Uterus (tissue), 4 donors: ENCODE results near the gene LYRM9. TPM values are rescaled to one million over a fixed set of nuclear protein-coding genes. Genes with fewer than 3 reads are reported as not detected.
"Not testable (repeated sequence)": the region's sequence is repeated elsewhere in the genome, so short reads cannot be mapped to it uniquely, and the experiment has no call there.

Experiments used
- DNase-seq, 2 donors: peaks; one replicate each; pipeline ENCODE4 v3.0.0-alpha.2; 2019 to 2020
- H3K27ac ChIP-seq, 2 donors: fragments of 200-600 bp; sonication (generic); 1 replicate in 1 of 2; 2 replicates in 1 of 2; pipeline ENCODE4 v1.5.1; 2016 to 2018
- H3K27me3 ChIP-seq, 2 donors: fragments of 200-600 bp; sonication (generic); one replicate each; pipeline ENCODE4 v1.5.1; 2018 to 2019; ENCODE audit warnings: control low read depth in 1 of 2
- H3K36me3 ChIP-seq, 2 donors: fragments of 200-600 bp; sonication (generic); one replicate each; pipeline ENCODE4 v1.5.1; 2019; ENCODE audit warnings: control low read depth in 1 of 2
- H3K4me1 ChIP-seq, 2 donors: fragments of 200-600 bp; sonication (generic); one replicate each; pipeline ENCODE4 v1.5.1; 2018 to 2019; ENCODE audit warnings: control low read depth in 1 of 2
- H3K4me3 ChIP-seq, 2 donors: fragments of 200-600 bp; sonication (generic); 1 replicate in 1 of 2; 2 replicates in 1 of 2; pipeline ENCODE4 v1.5.1; 2018 to 2019; ENCODE audit warnings: mild to moderate bottlenecking in 1 of 2
- H3K9me3 ChIP-seq, 2 donors: fragments of 200-600 bp; sonication (generic); one replicate each; pipeline ENCODE4 v1.5.1; 2019; ENCODE audit warnings: control low read depth in 1 of 2
- CTCF ChIP-seq, 4 experiments: fragments of 200-600 bp in 2 of 4; fragments of 450-650 bp in 2 of 4; sonication (generic) in 2 of 4; IDR thresholded peaks; one replicate each; pipeline ENCODE4 v1.5.1; 2016 to 2019; ENCODE audit warnings: antibody characterized with exemption in 4 of 4, mild to moderate bottlenecking in 2 of 4, moderate library complexity in 1 of 4
- POLR2A ChIP-seq, 2 donors: fragments of 450-650 bp; IDR thresholded peaks; one replicate each; pipeline ENCODE4 v1.6.1; 2016; ENCODE audit warnings: antibody characterized with exemption in 2 of 2, mild to moderate bottlenecking in 1 of 2, moderate library complexity in 1 of 2
- intact Hi-C: fragments of 100-400 bp; cut with DNase I; formaldehyde crosslinking; loops from one replicate; pipeline ENCODE4 v1.15.1; 2023; ENCODE audit warnings: low total_unique reads
- total RNA-seq, 4 donors: library from RNA; depleted of rRNA in 3 of 4; stranded (reverse); fragments of >200 nt in 3 of 4; gene quantifications; one replicate each; pipeline versions ENCODE4 v1.1.0 to v1.2.4, GENCODE V29; 2014 to 2023
- donor health status: DM: yes; HTN: yes; CAD: no.

The LYRM9 gene
- total RNA-seq, 4 donors from 2014 or later, result 3.3 to 31.4 (median 25.6) TPM

- DNase-seq, result no peak
- intact Hi-C loops, result no loop called here
- H3K4me1 ChIP-seq, result no peaks in the 10 kb centered on the region
- no peaks in the 10 kb centered on the region for H3K36me3 ChIP-seq
- H3K4me3 ChIP-seq, result no peak overlapping the region
- H3K27me3 ChIP-seq, result no peaks in the 10 kb centered on the region
- no peaks in the 10 kb centered on the region for H3K9me3 ChIP-seq
- no peak overlapping the region for H3K27ac ChIP-seq
- no peak for TF ChIP-seq POLR2A (IDR thresholded peaks at IDR 0.05)
- TF ChIP-seq CTCF (IDR thresholded peaks at IDR 0.05), result no peak
Observed at GRCh38 chr17:27849474-27850185, 43.5 kb downstream of the LYRM9 start.

GRCh38 chr17:27848931-27849330, 44.2 kb downstream of the LYRM9 start:
- Histone ChIP-seq H3K27ac (no peak overlapping the region), H3K4me3 (no peak overlapping the region), H3K27me3 (no peaks in the 10 kb centered on the region), H3K36me3 (no peaks in the 10 kb centered on the region), H3K4me1 (no peaks in the 10 kb centered on the region), H3K9me3 (no peaks in the 10 kb centered on the region)
- intact Hi-C loops, result no loop called here
- no peak for DNase-seq
- TF ChIP-seq POLR2A (IDR thresholded peaks at IDR 0.05), result no peak
- no peak for TF ChIP-seq CTCF (IDR thresholded peaks at IDR 0.05)

GRCh38 chr17:27846808-27847307, 46.3 kb downstream of the LYRM9 start:
- H3K4me3 ChIP-seq, H3K27me3 ChIP-seq, H3K4me1 ChIP-seq, H3K9me3 ChIP-seq, H3K36me3 ChIP-seq, DNase-seq, intact Hi-C loops, H3K27ac ChIP-seq: not testable (repeated sequence)

GRCh38 chr17:27846042-27846655, 47.0 kb downstream of the LYRM9 start:
- Histone ChIP-seq H3K4me3 (no peak overlapping the region), H3K9me3 (no peaks in the 10 kb centered on the region), H3K4me1 (no peaks in the 10 kb centered on the region), H3K36me3 (no peaks in the 10 kb centered on the region), H3K27me3 (no peaks in the 10 kb centered on the region), H3K27ac (no peak overlapping the region)
- DNase-seq, result no peak
- intact Hi-C loops, result no loop called here
- no peak for TF ChIP-seq POLR2A (IDR thresholded peaks at IDR 0.05)
- no peak for TF ChIP-seq CTCF (IDR thresholded peaks at IDR 0.05)

- no peak for DNase-seq
- intact Hi-C loops, result no loop called here
- no peaks in the 10 kb centered on the region for H3K36me3 ChIP-seq
- H3K27me3 ChIP-seq, result no peaks in the 10 kb centered on the region
- TF ChIP-seq CTCF (IDR thresholded peaks at IDR 0.05) (no peak), POLR2A (IDR thresholded peaks at IDR 0.05) (no peak)
- no peak overlapping the region for H3K27ac ChIP-seq
- no peaks in the 10 kb centered on the region for H3K4me1 ChIP-seq
- H3K9me3 ChIP-seq, result no peaks in the 10 kb centered on the region
- no peak overlapping the region for H3K4me3 ChIP-seq
Observed at GRCh38 chr17:27845264-27846041, 47.7 kb downstream of the LYRM9 start.
